Muscle layer of colon (tissue), 2 donors: Measurements from ENCODE around the gene NKAIN2.

Experiments used
- H3K27ac ChIP-seq: one replicate; pipeline ENCODE4 v1.7.0; 2013; ENCODE audit warnings: low read depth, mild to moderate bottlenecking, low read length, moderate library complexity
- H3K27me3 ChIP-seq, 2 donors: one replicate each; pipeline ENCODE4 v1.7.0; 2013; ENCODE audit warnings: low read length in 2 of 2, mild to moderate bottlenecking in 2 of 2; ENCODE audit not compliant: insufficient read depth in 2 of 2, control insufficient read depth in 1 of 2
- H3K36me3 ChIP-seq: one replicate; pipeline ENCODE4 v1.7.0; 2013; ENCODE audit warnings: mild to moderate bottlenecking, low read length; ENCODE audit not compliant: insufficient read depth
- H3K4me1 ChIP-seq: one replicate; pipeline ENCODE4 v1.7.0; 2013; ENCODE audit warnings: mild to moderate bottlenecking, low read length; ENCODE audit not compliant: insufficient read depth
- H3K4me3 ChIP-seq, 2 donors: one replicate each; pipeline ENCODE4 v1.7.0; 2013; ENCODE audit warnings: low read length in 2 of 2, low read depth in 1 of 2, mild to moderate bottlenecking in 1 of 2, moderate library complexity in 1 of 2
- H3K9ac ChIP-seq: one replicate; pipeline ENCODE4 v1.7.0; 2013; ENCODE audit warnings: low read length
- H3K9me3 ChIP-seq: one replicate; pipeline ENCODE4 v1.7.0; 2013; ENCODE audit warnings: mild to moderate bottlenecking, low read length
- donor health status: abdominal sarcoma.
- donor health status: Adenocarcinoma of cecum.

NKAIN2 gene

GRCh38 chr6:123788319-123788718 is 15.3 kb upstream of the NKAIN2 start:
- Histone ChIP-seq H3K9ac (no peak overlapping the region), H3K36me3 (no peaks in the 10 kb centered on the region), H3K4me1 (no peaks in the 10 kb centered on the region), H3K9me3 (no peaks in the 10 kb centered on the region), H3K27ac (no peak overlapping the region), H3K27me3 (no peaks in the 10 kb centered on the region), H3K4me3 (no peak overlapping the region)

- H3K27ac ChIP-seq: no peak overlapping the region
- no peak overlapping the region for H3K9ac ChIP-seq
- no peak overlapping the region for H3K4me3 ChIP-seq
- H3K4me1 ChIP-seq: no peaks in the 10 kb centered on the region
- no peaks in the 10 kb centered on the region for H3K36me3 ChIP-seq
- H3K27me3 ChIP-seq: no peaks in the 10 kb centered on the region
- no peaks in the 10 kb centered on the region for H3K9me3 ChIP-seq
Measured at GRCh38 chr6:123794190-123794589, 9.5 kb upstream of the NKAIN2 start.

GRCh38 chr6:123794799-123795198 is 8.9 kb upstream of the NKAIN2 start:
- Histone ChIP-seq H3K9me3 (no peaks in the 10 kb centered on the region), H3K4me3 (no peak overlapping the region), H3K27ac (no peak overlapping the region), H3K9ac (no peak overlapping the region), H3K27me3 (no peaks in the 10 kb centered on the region), H3K36me3 (no peaks in the 10 kb centered on the region), H3K4me1 (no peaks in the 10 kb centered on the region)

GRCh38 chr6:123801067-123801466 is 2.6 kb upstream of the NKAIN2 start:
- no peaks in the 10 kb centered on the region for H3K9me3 ChIP-seq
- no peak overlapping the region for H3K9ac ChIP-seq
- H3K36me3 ChIP-seq: no peaks in the 10 kb centered on the region
- no peak overlapping the region for H3K4me3 ChIP-seq
- H3K27ac ChIP-seq: no peak overlapping the region
- peaks cover 8% of the 10 kb centered on the region for H3K4me1 ChIP-seq
- peaks cover 0 to 11% of the 10 kb centered on the region in 2 donors for H3K27me3 ChIP-seq

GRCh38 chr6:123802351-123802696 is 1.3 kb upstream of the NKAIN2 start:
- Histone ChIP-seq H3K4me3 (peak overlapping the region in 1 of 2 donors; percentile 54), H3K9ac (no peak overlapping the region), H3K27me3 (peaks cover 0 to 11% of the 10 kb centered on the region in 2 donors), H3K4me1 (peaks cover 8% of the 10 kb centered on the region), H3K36me3 (no peaks in the 10 kb centered on the region), H3K9me3 (no peaks in the 10 kb centered on the region), H3K27ac (no peak overlapping the region)

- H3K27ac ChIP-seq: no peak overlapping the region
- peaks cover 8% of the 10 kb centered on the region for H3K4me1 ChIP-seq
- no peaks in the 10 kb centered on the region for H3K9me3 ChIP-seq
- H3K4me3 ChIP-seq: peak overlapping the region; percentile 54 to 64
- H3K9ac ChIP-seq: no peak overlapping the region
- H3K36me3 ChIP-seq: no peaks in the 10 kb centered on the region
- peaks cover 0 to 11% of the 10 kb centered on the region in 2 donors for H3K27me3 ChIP-seq
Measured at GRCh38 chr6:123802697-123803503, 765 bp upstream of the NKAIN2 start.

GRCh38 chr6:123804014-123804786 is 535 bp downstream of the NKAIN2 start:
- Histone ChIP-seq H3K9me3 (no peaks in the 10 kb centered on the region), H3K36me3 (no peaks in the 10 kb centered on the region), H3K9ac (no peak overlapping the region), H3K4me3 (peak overlapping the region in 1 of 2 donors; percentile 38), H3K27ac (no peak overlapping the region), H3K27me3 (peaks cover 0 to 11% of the 10 kb centered on the region in 2 donors), H3K4me1 (peaks cover 8% of the 10 kb centered on the region)

- H3K36me3 ChIP-seq: no peaks in the 10 kb centered on the region
- H3K27ac ChIP-seq: no peak overlapping the region
- H3K4me3 ChIP-seq: no peak overlapping the region
- no peaks in the 10 kb centered on the region for H3K9me3 ChIP-seq
- no peak overlapping the region for H3K9ac ChIP-seq
- H3K4me1 ChIP-seq: peaks cover 8% of the 10 kb centered on the region
- peaks cover 0 to 11% of the 10 kb centered on the region in 2 donors for H3K27me3 ChIP-seq
Measured at GRCh38 chr6:123804787-123805540, 1.3 kb downstream of the NKAIN2 start.

- Histone ChIP-seq H3K27me3 (peaks cover 0 to 11% of the 10 kb centered on the region in 2 donors), H3K9ac (no peak overlapping the region), H3K9me3 (no peaks in the 10 kb centered on the region), H3K27ac (no peak overlapping the region), H3K4me1 (peaks cover 8% of the 10 kb centered on the region), H3K36me3 (no peaks in the 10 kb centered on the region), H3K4me3 (no peak overlapping the region)
Measured at GRCh38 chr6:123805921-123806320, 2.3 kb downstream of the NKAIN2 start.

- Histone ChIP-seq H3K27ac (no peak overlapping the region), H3K36me3 (no peaks in the 10 kb centered on the region), H3K4me1 (peaks cover 8% of the 10 kb centered on the region), H3K9me3 (no peaks in the 10 kb centered on the region), H3K4me3 (no peak overlapping the region), H3K9ac (no peak overlapping the region), H3K27me3 (peaks cover 0 to 11% of the 10 kb centered on the region in 2 donors)
Measured at GRCh38 chr6:123806561-123806960, 2.9 kb downstream of the NKAIN2 start.

- H3K4me1 ChIP-seq: no peaks in the 10 kb centered on the region
- H3K9ac ChIP-seq: no peak overlapping the region
- no peak overlapping the region for H3K4me3 ChIP-seq
- H3K27me3 ChIP-seq: peaks cover 0 to 5% of the 10 kb centered on the region in 2 donors
- H3K9me3 ChIP-seq: no peaks in the 10 kb centered on the region
- no peaks in the 10 kb centered on the region for H3K36me3 ChIP-seq
- no peak overlapping the region for H3K27ac ChIP-seq
Measured at GRCh38 chr6:123808556-123808955, 4.9 kb downstream of the NKAIN2 start.
